ENCODE measurements around the gene PTPN5. TPM values are rescaled to one million over a fixed set of nuclear protein-coding genes. Genes with fewer than 3 reads are reported as not detected.

PTPN5 gene
- total and polyA plus RNA-seq, 4 donors: not detected

DNA sequence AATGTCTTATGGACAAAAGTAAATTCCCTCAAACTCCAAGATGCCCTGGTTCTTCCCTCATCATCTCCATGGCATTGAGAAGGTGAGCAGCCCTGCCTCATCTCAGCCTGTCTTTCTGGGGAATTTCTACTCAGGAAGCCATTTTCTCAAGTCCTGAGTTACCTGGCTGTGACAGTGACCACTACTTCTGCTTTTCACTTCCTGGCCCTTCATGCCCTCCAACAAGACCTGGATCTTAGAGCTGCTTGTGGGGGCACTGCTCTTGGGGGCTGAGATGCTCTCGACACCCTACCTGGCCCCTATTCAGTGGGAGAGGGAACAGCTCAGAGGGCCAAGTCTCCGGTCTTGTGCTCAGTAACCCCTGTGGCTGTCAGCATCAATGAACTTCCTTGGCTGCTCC is 60.2 kb downstream of the PTPN5 start:
- H3K9ac ChIP-seq (ENCODE audit: low read depth in 1 of 2, low read length in 2 of 2): no peak overlapping the region
- no peaks in the 10 kb centered on the region for H3K27me3 ChIP-seq (ENCODE audit: control insufficient read depth in 4 of 4, insufficient read depth in 4 of 4, low read length in 3 of 4)
- TF ChIP-seq, protein P1, sequence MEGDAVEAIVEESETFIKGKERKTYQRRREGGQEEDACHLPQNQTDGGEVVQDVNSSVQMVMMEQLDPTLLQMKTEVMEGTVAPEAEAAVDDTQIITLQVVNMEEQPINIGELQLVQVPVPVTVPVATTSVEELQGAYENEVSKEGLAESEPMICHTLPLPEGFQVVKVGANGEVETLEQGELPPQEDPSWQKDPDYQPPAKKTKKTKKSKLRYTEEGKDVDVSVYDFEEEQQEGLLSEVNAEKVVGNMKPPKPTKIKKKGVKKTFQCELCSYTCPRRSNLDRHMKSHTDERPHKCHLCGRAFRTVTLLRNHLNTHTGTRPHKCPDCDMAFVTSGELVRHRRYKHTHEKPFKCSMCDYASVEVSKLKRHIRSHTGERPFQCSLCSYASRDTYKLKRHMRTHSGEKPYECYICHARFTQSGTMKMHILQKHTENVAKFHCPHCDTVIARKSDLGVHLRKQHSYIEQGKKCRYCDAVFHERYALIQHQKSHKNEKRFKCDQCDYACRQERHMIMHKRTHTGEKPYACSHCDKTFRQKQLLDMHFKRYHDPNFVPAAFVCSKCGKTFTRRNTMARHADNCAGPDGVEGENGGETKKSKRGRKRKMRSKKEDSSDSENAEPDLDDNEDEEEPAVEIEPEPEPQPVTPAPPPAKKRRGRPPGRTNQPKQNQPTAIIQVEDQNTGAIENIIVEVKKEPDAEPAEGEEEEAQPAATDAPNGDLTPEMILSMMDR (IDR thresholded peaks at IDR 0.05; ENCODE audit: low read depth, low read length, missing input control): no peak
- TF ChIP-seq HNF4A (conservative IDR thresholded peaks at IDR 0.05) (no peak), JUND (IDR thresholded peaks at IDR 0.05) (no peak), NR2F2 (IDR thresholded peaks at IDR 0.05) (no peak), RXRA (IDR thresholded peaks at IDR 0.05) (no peak), RAD21 (IDR thresholded peaks at IDR 0.05) (no peak), FOXA2 (IDR thresholded peaks at IDR 0.05) (no peak), HNF4G (IDR thresholded peaks at IDR 0.05) (no peak), GABPA (IDR thresholded peaks at IDR 0.05 in 1 of 2, conservative IDR thresholded peaks at IDR 0.05 in 1 of 2) (no peak), TAF1 (conservative IDR thresholded peaks at IDR 0.05) (no peak)
- no peak for DNase-seq (ENCODE audit: low spot score)
- no peaks in the 10 kb centered on the region for H3K36me3 ChIP-seq (ENCODE audit: control insufficient read depth in 4 of 4, insufficient read depth in 3 of 4, low read depth in 1 of 4, low read length in 3 of 4)
- no peak overlapping the region for H3K4me3 ChIP-seq (ENCODE audit: low read depth in 1 of 3, low read length in 3 of 3)
- H3K4me1 ChIP-seq (ENCODE audit: control insufficient read depth in 4 of 4, insufficient read depth in 4 of 4, low read length in 3 of 4): no peaks in the 10 kb centered on the region
- WGBS: 88% methylated on average over 2 of the region's 2 CpGs
- H3K9me3 ChIP-seq (ENCODE audit: control insufficient read depth in 4 of 4, low read length in 3 of 4): no peaks in the 10 kb centered on the region
- H3K27ac ChIP-seq (ENCODE audit: low read depth in 1 of 2, low read length in 2 of 2): no peak overlapping the region

DNA sequence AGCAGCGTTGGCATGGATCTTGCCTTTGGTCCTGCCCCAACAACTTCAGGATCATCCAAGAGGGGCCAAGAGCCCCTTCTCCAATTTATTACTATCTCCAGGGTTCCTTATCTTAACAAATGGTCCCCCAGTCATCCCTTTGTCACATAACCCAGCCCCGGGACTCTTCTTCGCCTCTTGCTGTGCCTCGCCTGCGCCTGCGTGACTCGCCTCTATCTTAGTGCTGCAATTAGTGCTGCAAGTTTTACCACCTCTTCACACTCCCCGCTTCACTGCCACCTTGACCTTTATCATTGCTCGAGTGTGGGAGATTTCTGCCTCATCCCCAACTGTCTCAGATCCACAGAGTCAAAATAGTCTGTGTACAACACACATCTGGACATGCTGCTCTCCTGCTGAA is 61.6 kb downstream of the PTPN5 start:
- H3K27ac ChIP-seq (ENCODE audit: low read depth in 1 of 2, low read length in 2 of 2): no peak overlapping the region
- H3K4me3 ChIP-seq (ENCODE audit: low read depth in 1 of 3, low read length in 3 of 3): no peak overlapping the region
- H3K27me3 ChIP-seq (ENCODE audit: control insufficient read depth in 4 of 4, insufficient read depth in 4 of 4, low read length in 3 of 4): no peaks in the 10 kb centered on the region
- no peaks in the 10 kb centered on the region for H3K9me3 ChIP-seq (ENCODE audit: control insufficient read depth in 4 of 4, low read length in 3 of 4)
- no peak overlapping the region for H3K9ac ChIP-seq (ENCODE audit: low read depth in 1 of 2, low read length in 2 of 2)
- H3K4me1 ChIP-seq (ENCODE audit: control insufficient read depth in 4 of 4, insufficient read depth in 4 of 4, low read length in 3 of 4): no peaks in the 10 kb centered on the region
- no peak for DNase-seq (ENCODE audit: low spot score)
- WGBS: 91% methylated on average over 9 of the region's 9 CpGs
- TF ChIP-seq, protein P2, sequence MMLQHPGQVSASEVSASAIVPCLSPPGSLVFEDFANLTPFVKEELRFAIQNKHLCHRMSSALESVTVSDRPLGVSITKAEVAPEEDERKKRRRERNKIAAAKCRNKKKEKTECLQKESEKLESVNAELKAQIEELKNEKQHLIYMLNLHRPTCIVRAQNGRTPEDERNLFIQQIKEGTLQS (IDR thresholded peaks at IDR 0.05): no peak
- TF ChIP-seq SP1 (IDR thresholded peaks at IDR 0.05) (no peak), EGR1 (IDR thresholded peaks at IDR 0.05; ENCODE audit: low read depth in 2 of 2) (no peak), YY1 (IDR thresholded peaks at IDR 0.05) (no peak), JUND (IDR thresholded peaks at IDR 0.05) (no peak), RAD21 (IDR thresholded peaks at IDR 0.05) (no peak), HNF4G (IDR thresholded peaks at IDR 0.05) (no peak), FOXA1 (IDR thresholded peaks at IDR 0.05) (no peak), RXRA (IDR thresholded peaks at IDR 0.05) (no peak)
- TF ChIP-seq, protein P3, sequence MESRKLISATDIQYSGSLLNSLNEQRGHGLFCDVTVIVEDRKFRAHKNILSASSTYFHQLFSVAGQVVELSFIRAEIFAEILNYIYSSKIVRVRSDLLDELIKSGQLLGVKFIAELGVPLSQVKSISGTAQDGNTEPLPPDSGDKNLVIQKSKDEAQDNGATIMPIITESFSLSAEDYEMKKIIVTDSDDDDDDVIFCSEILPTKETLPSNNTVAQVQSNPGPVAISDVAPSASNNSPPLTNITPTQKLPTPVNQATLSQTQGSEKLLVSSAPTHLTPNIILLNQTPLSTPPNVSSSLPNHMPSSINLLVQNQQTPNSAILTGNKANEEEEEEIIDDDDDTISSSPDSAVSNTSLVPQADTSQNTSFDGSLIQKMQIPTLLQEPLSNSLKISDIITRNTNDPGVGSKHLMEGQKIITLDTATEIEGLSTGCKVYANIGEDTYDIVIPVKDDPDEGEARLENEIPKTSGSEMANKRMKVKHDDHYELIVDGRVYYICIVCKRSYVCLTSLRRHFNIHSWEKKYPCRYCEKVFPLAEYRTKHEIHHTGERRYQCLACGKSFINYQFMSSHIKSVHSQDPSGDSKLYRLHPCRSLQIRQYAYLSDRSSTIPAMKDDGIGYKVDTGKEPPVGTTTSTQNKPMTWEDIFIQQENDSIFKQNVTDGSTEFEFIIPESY (IDR thresholded peaks at IDR 0.05): no peak
- TF ChIP-seq, protein P1 (IDR thresholded peaks at IDR 0.05; ENCODE audit: low read depth, low read length, missing input control): no peak
- TF ChIP-seq, protein P4, sequence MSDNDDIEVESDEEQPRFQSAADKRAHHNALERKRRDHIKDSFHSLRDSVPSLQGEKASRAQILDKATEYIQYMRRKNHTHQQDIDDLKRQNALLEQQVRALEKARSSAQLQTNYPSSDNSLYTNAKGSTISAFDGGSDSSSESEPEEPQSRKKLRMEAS (IDR thresholded peaks at IDR 0.05): no peak
- no peaks in the 10 kb centered on the region for H3K36me3 ChIP-seq (ENCODE audit: control insufficient read depth in 4 of 4, insufficient read depth in 3 of 4, low read depth in 1 of 4, low read length in 3 of 4)
